Stimulated activated naive CD8-positive, alpha-beta T cell treated with anti-CD3 and anti-CD28 coated beads, Interleukin-15, Interleukin-2, amounts not matched to agents 100 ng/mL and 50 ng/mL, for 24 hours (primary cell): ENCODE results near the gene OR9A2.

Experiments
- H3K27ac Mint-ChIP-seq: one replicate; pipeline ENCODE4 v1.8.0; 2021; ENCODE audit warnings: mild to moderate bottlenecking, mixed read lengths
- H3K27me3 Mint-ChIP-seq: one replicate; pipeline ENCODE4 v1.8.0; 2021; ENCODE audit warnings: mixed read lengths
- H3K36me3 Mint-ChIP-seq: one replicate; pipeline ENCODE4 v1.8.0; 2021; ENCODE audit warnings: low read depth, mixed read lengths
- H3K4me1 Mint-ChIP-seq: one replicate; pipeline ENCODE4 v1.8.0; 2021; ENCODE audit warnings: low read depth, mixed read lengths
- H3K4me3 Mint-ChIP-seq: one replicate; pipeline ENCODE4 v1.8.0; 2021; ENCODE audit warnings: mild to moderate bottlenecking, mixed read lengths
- H3K9me3 Mint-ChIP-seq: one replicate; pipeline ENCODE4 v1.8.0; 2021; ENCODE audit warnings: mixed read lengths

OR9A2 gene

GRCh38 chr7:143042159-143042789 is 15.3 kb upstream of the OR9A2 start:
- H3K36me3 Mint-ChIP-seq, result no peaks in the 10 kb centered on the region
- no peak overlapping the region for H3K27ac Mint-ChIP-seq
- H3K4me1 Mint-ChIP-seq, result no peaks in the 10 kb centered on the region
- no peak overlapping the region for H3K4me3 Mint-ChIP-seq
- H3K9me3 Mint-ChIP-seq, result no peaks in the 10 kb centered on the region
- H3K27me3 Mint-ChIP-seq, result no peaks in the 10 kb centered on the region

- Mint-ChIP-seq H3K27ac (no peak overlapping the region), H3K4me1 (no peaks in the 10 kb centered on the region), H3K4me3 (no peak overlapping the region), H3K9me3 (no peaks in the 10 kb centered on the region), H3K27me3 (no peaks in the 10 kb centered on the region), H3K36me3 (no peaks in the 10 kb centered on the region)
These were observed 14.4 kb upstream of the OR9A2 start for GRCh38 chr7:143041346-143041745.

GRCh38 chr7:143040209-143040715 is 13.3 kb upstream of the OR9A2 start:
- H3K4me3 Mint-ChIP-seq, result no peak overlapping the region
- H3K4me1 Mint-ChIP-seq, result no peaks in the 10 kb centered on the region
- peaks cover under 1% of the 10 kb centered on the region for H3K9me3 Mint-ChIP-seq
- no peaks in the 10 kb centered on the region for H3K27me3 Mint-ChIP-seq
- no peak overlapping the region for H3K27ac Mint-ChIP-seq
- no peaks in the 10 kb centered on the region for H3K36me3 Mint-ChIP-seq

DNA sequence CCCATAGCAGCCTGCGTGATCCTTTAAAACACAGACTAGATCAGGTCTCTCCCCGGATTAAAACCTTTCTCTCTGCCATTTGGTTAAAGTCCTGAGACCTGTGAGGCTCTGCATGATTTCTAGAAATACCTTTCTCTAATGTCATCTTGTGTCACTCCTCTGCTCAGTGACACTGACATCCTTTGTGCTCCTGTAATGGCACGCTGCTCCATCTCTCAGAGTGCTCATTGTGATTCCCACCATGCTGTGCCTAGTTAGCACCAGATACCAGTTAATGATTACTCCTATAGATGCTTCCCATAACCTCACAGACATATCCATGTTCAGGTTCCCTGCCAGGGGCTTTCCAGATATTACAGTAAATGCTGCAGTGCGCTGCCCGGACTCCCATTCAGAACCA is 11.7 kb upstream of the OR9A2 start:
- Mint-ChIP-seq H3K27me3 (no peaks in the 10 kb centered on the region), H3K27ac (no peak overlapping the region)

DNA sequence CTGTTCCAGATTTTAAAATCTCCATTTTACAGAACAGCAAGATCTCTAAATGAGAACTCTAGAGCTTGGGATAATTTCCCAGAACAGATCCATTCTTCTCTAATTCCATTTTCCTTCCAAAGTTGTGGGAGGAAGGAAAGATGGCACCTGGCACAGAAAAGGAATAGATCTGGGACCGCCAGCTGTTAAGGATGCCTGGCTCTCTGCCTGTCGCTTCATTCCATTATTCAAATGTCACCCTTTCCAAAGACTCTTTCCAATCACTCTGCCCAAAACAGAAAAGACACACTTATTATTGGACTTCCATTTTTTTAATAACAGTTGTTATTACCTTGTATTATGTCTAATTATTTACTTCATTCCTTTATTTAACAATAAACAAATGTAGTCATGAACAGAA is 751 bp upstream of the OR9A2 start:
- Mint-ChIP-seq H3K4me1 (no peaks in the 10 kb centered on the region), H3K4me3 (no peak overlapping the region), H3K9me3 (no peaks in the 10 kb centered on the region), H3K36me3 (no peaks in the 10 kb centered on the region), H3K27ac (no peak overlapping the region), H3K27me3 (peaks cover 12% of the 10 kb centered on the region)

More for the DNA sequence above, 11.7 kb upstream of the OR9A2 start:
- H3K4me1 Mint-ChIP-seq, result no peaks in the 10 kb centered on the region
- peaks cover 10% of the 10 kb centered on the region for H3K9me3 Mint-ChIP-seq
- H3K4me3 Mint-ChIP-seq, result no peak overlapping the region
- H3K36me3 Mint-ChIP-seq, result no peaks in the 10 kb centered on the region

DNA sequence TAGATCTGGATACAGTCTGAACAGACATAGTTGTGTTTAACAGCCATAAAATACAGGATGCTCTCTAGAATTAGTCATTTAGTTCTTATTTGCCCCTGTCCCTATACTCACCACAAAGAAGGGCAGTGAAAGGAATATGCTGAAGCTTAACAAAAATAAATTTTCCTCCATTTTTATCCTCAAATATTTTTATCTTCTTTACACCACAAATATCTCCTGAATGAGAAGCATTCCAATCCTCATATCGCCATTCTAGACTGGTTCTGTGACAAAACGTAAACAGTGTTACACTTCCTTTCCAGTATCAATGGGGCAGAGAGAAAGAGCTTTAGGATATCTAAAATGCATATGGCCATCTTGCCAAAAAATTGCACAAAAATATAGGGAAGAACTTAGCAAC is 1.6 kb downstream of the OR9A2 start:
- no peaks in the 10 kb centered on the region for H3K36me3 Mint-ChIP-seq
- peaks cover 12% of the 10 kb centered on the region for H3K27me3 Mint-ChIP-seq
- no peaks in the 10 kb centered on the region for H3K4me1 Mint-ChIP-seq
- H3K4me3 Mint-ChIP-seq, result no peak overlapping the region
- no peak overlapping the region for H3K27ac Mint-ChIP-seq
- H3K9me3 Mint-ChIP-seq, result no peaks in the 10 kb centered on the region

- Mint-ChIP-seq H3K36me3 (no peaks in the 10 kb centered on the region), H3K4me1 (peaks cover 3% of the 10 kb centered on the region), H3K27ac (no peak overlapping the region), H3K4me3 (no peak overlapping the region), H3K27me3 (peaks cover 12% of the 10 kb centered on the region), H3K9me3 (peaks cover 4% of the 10 kb centered on the region)
These were observed 3.9 kb downstream of the OR9A2 start for GRCh38 chr7:143023047-143023446.

DNA sequence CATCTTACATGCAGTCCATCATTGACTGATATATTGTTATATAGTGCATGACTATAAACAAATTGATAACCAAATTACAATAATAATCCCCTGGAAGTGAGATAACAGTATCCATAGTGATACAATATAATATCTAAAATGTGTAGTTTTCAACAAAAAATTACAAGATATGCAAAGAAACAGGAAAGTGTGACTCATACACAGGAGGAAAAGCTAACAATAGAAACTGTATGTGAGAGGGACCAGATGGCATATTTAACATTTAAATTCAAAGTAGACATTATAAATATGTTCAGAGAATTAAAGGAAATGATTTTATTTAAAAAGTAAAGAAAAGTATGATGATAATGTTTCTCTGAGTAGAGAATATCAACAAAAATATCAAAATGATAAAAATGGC is 8.0 kb downstream of the OR9A2 start:
- H3K27me3 Mint-ChIP-seq, result no peaks in the 10 kb centered on the region
- H3K4me1 Mint-ChIP-seq, result peaks cover 6% of the 10 kb centered on the region
- no peak overlapping the region for H3K27ac Mint-ChIP-seq
- no peak overlapping the region for H3K4me3 Mint-ChIP-seq
- peaks cover 4% of the 10 kb centered on the region for H3K9me3 Mint-ChIP-seq
- H3K36me3 Mint-ChIP-seq, result no peaks in the 10 kb centered on the region

DNA sequence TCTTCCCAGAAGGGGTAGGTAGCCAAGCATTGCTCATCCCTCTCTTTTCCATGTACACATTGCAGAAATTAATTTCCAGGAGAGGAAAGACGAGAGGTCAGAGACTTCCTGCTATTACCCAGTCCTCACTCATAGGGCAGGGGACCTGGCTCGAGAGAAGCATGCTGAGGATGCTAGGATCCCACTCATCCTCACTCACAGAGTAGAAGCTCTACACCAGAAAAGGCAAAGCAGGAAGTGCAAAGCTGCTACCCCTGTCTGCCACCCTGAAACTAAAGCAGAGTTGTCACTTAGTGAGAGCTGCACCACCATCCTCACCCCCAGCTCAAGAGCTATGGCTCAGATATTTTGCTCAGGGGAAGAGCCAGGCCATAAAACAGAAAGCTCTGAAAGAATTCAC is 9.9 kb downstream of the OR9A2 start:
- peaks cover 6% of the 10 kb centered on the region for H3K4me1 Mint-ChIP-seq
- no peaks in the 10 kb centered on the region for H3K27me3 Mint-ChIP-seq
- H3K9me3 Mint-ChIP-seq, result peaks cover 4% of the 10 kb centered on the region

GRCh38 chr7:143015926-143016490 is 10.9 kb downstream of the OR9A2 start:
- Mint-ChIP-seq H3K27me3 (no peaks in the 10 kb centered on the region), H3K4me3 (no peak overlapping the region), H3K4me1 (peaks cover 6% of the 10 kb centered on the region), H3K27ac (no peak overlapping the region), H3K9me3 (peaks cover 4% of the 10 kb centered on the region), H3K36me3 (no peaks in the 10 kb centered on the region)

More for the DNA sequence above, 9.9 kb downstream of the OR9A2 start:
- H3K36me3 Mint-ChIP-seq, result no peaks in the 10 kb centered on the region
- no peak overlapping the region for H3K4me3 Mint-ChIP-seq
- H3K27ac Mint-ChIP-seq, result no peak overlapping the region

- Mint-ChIP-seq H3K27ac (no peak overlapping the region), H3K4me1 (peaks cover 6% of the 10 kb centered on the region), H3K36me3 (no peaks in the 10 kb centered on the region), H3K27me3 (no peaks in the 10 kb centered on the region), H3K9me3 (peaks cover 4% of the 10 kb centered on the region), H3K4me3 (no peak overlapping the region)
These were observed 11.8 kb downstream of the OR9A2 start for GRCh38 chr7:143015084-143015483.

GRCh38 chr7:143013893-143014292 is 13.0 kb downstream of the OR9A2 start:
- Mint-ChIP-seq H3K27me3 (no peaks in the 10 kb centered on the region), H3K36me3 (no peaks in the 10 kb centered on the region), H3K4me1 (peaks cover 3% of the 10 kb centered on the region), H3K4me3 (no peak overlapping the region), H3K27ac (no peak overlapping the region), H3K9me3 (no peaks in the 10 kb centered on the region)

DNA sequence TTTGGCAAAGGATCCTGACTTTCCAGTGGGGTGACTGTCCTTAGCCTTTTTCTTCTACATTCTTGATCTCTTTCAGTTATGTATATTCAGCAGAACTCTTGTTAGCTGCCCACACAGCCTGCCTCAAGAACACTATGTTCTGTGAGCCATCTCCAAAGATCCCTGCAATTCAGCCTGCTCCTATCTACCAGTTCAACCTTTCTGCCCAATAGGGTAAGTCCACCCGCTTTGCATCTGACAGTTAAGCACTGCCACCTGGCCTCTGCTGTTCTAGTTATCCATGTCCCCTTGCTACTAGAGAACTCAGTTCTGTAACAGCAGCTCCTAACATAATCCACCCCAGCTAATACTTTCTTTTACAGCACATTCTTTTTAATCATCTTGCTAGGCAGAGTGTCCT is 13.5 kb downstream of the OR9A2 start:
- no peaks in the 10 kb centered on the region for H3K27me3 Mint-ChIP-seq

DNA sequence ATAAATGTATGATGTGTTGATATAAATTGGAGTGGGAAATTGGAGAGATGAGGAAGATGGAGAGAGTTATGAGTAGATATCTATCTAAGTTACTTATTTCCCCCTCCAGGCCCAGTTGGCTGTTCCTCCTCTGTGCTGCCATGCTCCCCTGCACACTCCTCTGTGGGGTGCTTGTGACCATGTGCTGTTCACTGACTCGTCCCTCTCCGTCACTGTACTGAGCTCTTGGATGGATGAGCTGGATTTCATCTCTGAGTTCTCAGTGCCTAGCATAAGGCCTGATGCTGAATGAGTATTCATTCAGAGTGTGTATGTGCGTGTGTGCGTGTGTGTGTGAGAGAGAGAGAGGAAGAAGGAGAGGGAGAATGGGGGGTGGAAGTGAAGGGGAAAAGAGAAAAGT is 14.5 kb downstream of the OR9A2 start:
- Mint-ChIP-seq H3K27ac (no peak overlapping the region), H3K9me3 (no peaks in the 10 kb centered on the region), H3K27me3 (peaks cover 3% of the 10 kb centered on the region), H3K4me3 (no peak overlapping the region), H3K4me1 (peaks cover 8% of the 10 kb centered on the region), H3K36me3 (no peaks in the 10 kb centered on the region)

More for the DNA sequence above, 13.5 kb downstream of the OR9A2 start:
- Mint-ChIP-seq H3K4me3 (no peak overlapping the region), H3K9me3 (no peaks in the 10 kb centered on the region), H3K27ac (no peak overlapping the region), H3K4me1 (peaks cover 3% of the 10 kb centered on the region), H3K36me3 (no peaks in the 10 kb centered on the region)

- Mint-ChIP-seq H3K4me3 (no peak overlapping the region), H3K9me3 (no peaks in the 10 kb centered on the region), H3K27me3 (peaks cover 3% of the 10 kb centered on the region), H3K36me3 (no peaks in the 10 kb centered on the region), H3K4me1 (peaks cover 8% of the 10 kb centered on the region), H3K27ac (no peak overlapping the region)
These were observed 14.9 kb downstream of the OR9A2 start for GRCh38 chr7:143012001-143012400.
